Astrocyte of the hippocampus (primary cell): ENCODE data around the gene WARS2.
A peak's percentile ranks its signal among the peaks of the same experiment; 100 is the strongest.

Experiments used
- DNase-seq: peaks from one replicate; pipeline ENCODE4 v3.0.0; 2011; ENCODE audit warnings: low read depth, low spot score

WARS2 gene

GRCh38 chr1:119083980-119084379 is 56.5 kb downstream of the WARS2 start:
- no peak for DNase-seq

- no peak for DNase-seq
These were observed 57.0 kb downstream of the WARS2 start for GRCh38 chr1:119083479-119083878.

DNA sequence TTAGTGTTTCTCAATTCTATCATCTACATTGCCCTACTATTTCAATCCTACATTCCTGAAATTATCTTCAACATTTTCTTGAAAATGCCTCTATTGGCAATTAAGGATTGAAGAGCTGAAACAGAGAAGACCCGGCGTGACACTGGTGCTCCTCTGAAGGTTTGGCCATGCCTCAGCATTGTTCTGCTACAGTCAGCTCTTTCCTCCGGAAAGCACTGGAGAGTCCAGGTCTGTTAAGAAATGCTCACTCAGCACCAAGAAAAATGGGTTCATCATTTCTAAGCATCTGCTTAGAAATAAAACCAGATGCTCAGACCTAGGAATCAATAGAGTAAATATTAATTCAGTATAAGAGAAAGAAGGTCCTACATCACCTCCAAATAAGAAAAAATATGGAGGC is 58.8 kb downstream of the WARS2 start:
- DNase-seq: peak; percentile 31

- peak; percentile 75 for DNase-seq
These were observed 59.2 kb downstream of the WARS2 start for GRCh38 chr1:119081267-119081666.

GRCh38 chr1:119080586-119080985 is 59.9 kb downstream of the WARS2 start:
- peak; percentile 99 for DNase-seq

DNA sequence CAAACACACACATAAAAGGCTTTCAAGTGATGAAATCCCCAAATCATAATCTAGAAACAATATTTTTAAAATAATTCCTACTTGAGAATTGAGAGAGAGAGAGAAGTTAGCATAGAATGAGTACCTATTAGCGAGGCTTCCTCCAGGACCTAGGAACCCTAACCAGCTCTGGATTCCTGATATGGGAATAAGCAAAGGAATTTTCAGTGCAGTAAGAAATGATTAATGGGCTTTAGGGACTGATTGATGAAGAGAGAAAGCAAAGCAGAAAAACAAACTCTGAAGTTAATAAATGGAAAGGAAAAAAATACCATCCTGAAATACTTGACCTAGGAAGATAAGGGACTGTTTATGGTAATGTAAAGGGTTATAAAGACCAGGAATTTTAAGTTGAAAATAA is 60.6 kb downstream of the WARS2 start:
- DNase-seq: peak; percentile 35

DNA sequence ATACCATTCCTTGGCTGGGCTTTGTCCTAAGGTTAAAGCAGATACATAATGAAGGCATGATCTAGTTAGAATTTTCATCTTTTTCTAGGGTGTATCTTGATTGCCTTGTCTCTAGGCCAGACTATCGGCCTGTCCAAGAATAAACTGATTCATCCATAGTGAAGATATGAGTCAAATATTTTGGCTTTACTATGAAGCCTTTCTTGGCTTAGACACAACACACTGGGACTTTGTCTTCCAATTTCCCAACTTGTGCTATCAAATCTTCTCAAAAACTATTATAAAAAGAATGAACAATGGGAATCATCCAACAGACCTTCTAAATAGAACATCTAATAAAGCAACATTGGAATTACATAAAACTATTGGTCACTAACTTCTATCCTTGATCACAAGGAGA is 64.8 kb downstream of the WARS2 start:
- DNase-seq: peak; percentile 42

GRCh38 chr1:119071321-119071720 is 69.1 kb downstream of the WARS2 start:
- DNase-seq: no peak

GRCh38 chr1:119069682-119070081 is 70.8 kb downstream of the WARS2 start:
- DNase-seq: no peak

DNA sequence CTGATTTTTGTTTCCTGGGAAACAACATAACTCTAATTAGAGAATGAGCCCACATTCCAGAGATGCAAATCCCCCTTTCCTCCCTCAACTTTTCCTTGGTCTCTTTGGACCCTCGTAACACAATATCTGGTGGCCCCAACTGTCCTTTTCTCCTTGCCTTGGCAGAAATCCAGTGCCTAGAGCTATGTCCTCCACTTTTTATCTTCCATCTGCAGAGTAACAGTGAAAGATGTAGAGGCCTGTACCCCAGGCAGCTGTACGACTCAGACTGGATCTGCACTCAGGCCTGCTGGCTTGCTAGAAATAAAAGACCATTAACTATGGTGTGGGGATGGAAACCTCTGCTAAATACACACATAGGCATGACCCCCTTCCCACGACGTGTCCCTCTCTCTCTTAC is 72.0 kb downstream of the WARS2 start:
- no peak for DNase-seq

DNA sequence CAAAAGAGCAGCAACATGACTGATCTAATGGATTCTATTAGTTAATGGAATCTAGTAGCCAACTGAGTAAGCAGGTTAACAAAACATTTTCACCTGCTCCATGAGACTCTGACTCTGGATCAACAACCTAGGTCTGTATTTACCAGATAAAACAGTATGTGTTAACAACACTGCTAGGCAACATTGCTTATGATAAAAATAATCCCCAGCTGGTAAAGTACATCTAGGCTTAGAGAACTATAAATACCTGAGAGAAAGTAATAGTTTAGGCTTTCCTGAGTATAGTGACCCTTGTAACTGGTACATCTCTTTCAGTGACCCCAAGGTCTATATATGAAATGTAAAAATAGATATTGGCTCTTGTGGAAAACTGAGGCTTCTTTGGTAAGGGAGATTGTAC is 78.8 kb downstream of the WARS2 start:
- DNase-seq: no peak

DNA sequence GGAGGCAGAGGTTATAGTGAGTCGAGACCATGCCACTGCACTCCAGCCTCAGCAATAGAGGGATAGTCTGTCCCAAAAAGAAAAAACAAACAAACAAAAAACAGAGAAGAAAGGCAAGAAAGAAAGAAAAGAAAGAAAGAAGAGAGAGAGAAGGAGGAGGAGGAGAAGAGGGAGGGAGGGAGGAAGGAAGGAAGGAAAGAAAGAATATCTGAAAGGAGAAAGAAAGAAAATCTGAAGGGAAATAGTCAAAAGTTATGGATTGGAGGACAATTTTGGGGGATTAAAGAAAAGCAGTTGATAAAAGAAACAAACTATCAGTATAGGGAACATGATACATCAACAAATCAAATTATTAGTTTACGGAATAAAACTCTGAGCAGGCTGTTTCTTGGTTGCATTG is 84.9 kb downstream of the WARS2 start:
- DNase-seq: no peak

DNA sequence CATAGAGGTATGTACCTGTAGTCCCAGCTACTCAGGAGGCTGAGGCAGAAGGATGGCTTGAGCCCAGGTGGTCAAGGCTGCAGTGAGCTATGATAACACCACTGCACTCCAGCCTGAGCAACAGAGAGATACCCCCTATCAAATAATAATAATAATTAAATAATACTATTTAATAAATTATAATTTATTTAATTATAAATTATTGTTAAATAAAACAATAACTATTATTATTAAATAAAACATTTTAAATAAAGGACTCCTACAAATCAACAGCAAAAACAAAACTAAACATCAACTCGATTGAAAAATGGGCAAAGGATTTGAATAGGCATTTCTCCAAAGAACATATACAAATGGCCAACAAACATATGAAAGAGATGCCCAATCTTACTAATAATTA is 86.5 kb downstream of the WARS2 start:
- DNase-seq: no peak

DNA sequence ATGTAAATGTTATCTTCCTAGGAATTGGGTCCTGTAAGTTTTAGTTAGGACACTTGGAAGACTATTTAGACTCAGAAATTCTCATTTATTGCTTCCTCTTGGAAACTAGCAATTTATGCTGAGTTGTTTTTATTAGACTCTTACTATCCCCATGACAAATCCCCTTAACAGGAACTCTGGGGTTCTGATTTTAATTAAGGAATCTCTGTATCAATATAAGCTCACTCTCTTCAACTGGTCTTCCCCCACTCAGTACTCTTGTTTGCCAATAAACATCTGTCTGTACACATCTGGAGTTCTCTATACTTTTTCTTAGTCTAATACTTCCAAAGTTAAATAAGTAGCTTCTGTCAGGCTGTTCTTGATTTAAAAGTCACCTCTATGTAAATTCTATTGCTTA is 88.2 kb downstream of the WARS2 start:
- DNase-seq: no peak

- no peak for DNase-seq
These were observed 91.6 kb downstream of the WARS2 start for GRCh38 chr1:119048624-119049404.

DNA sequence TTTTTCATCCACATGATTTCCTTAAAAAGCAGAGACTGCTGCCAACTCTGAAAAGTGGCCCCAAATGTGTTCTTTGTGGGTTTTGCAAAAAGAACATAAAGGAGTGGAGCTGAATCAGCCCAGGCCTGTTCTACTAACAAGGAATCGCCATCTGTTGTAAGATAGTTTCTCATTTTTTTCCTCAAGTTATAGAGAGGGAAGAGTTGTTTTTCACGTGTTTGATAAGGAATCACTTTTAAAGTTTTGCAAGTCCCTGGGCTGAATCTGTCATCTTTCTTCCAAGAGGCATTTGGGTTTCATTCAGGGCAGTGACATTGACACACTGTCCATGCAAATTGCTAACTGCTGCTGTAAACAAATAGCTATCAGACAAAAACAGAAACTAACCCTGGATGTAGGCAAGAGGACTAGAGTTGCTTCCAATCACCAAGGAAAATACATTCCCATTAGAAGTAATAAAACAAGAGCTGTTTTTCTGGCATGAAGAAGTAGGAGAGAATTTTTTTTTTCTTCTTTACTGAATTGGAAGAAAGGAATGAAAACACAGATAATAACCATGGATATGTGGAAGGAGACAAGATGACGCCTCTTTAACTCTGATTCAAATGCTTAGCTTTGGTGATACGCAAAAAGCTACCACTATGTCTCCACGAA is 93.5 kb downstream of the WARS2 start:
- peak; percentile 60 for DNase-seq

- DNase-seq: no peak
These were observed 94.0 kb downstream of the WARS2 start for GRCh38 chr1:119046429-119046784.

DNA sequence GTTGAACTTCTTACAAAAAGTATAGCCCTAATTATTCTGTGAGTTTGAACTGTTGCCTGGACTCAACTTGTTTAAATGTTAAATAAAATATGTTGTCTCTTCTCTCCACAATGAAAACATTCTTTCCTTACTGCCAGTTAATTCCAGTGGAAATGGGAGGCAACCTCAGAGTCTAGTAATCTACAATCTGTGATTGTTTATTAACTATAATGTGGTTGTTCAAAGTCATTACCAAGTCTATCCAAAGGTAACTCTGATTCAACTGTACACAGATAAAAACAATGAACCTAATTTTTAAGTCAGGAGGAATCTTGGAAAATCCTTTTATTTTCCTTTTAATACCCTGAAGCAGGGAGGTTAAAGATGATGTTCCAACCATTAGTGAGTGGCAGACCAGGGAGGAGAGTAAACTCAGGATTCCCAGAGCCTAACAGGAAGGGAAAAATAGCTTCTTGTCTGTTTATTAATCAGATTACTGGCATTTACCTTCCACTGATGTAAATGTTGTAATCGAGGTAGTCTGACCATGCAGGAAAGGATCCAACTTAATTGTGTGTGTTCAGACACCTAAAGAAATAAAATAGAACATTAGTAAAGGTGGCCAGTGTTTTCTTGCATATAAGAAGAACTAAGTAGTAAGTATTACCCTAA is 95.2 kb downstream of the WARS2 start:
- no peak for DNase-seq

DNA sequence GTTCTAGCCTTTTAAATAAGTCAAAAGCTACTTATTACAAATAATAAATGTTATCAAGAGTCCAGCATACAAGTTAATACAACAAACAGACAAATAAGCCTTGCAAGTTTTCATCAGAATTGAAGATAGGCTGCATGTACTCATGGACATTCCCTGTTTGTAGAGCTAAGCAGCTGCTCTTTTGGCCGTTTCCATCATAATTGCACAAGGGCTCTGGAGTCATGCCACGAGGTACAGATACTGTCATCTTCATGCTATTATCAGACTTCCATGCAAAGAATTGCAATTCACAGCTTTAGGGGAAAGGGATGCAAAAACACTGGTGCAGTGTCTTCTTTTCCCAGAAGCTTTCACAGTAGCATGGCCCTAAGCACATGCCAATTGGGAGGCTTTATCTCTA is 99.5 kb downstream of the WARS2 start:
- DNase-seq: no peak

- DNase-seq: no peak
These were observed 100.0 kb downstream of the WARS2 start for GRCh38 chr1:119040489-119040888.

DNA sequence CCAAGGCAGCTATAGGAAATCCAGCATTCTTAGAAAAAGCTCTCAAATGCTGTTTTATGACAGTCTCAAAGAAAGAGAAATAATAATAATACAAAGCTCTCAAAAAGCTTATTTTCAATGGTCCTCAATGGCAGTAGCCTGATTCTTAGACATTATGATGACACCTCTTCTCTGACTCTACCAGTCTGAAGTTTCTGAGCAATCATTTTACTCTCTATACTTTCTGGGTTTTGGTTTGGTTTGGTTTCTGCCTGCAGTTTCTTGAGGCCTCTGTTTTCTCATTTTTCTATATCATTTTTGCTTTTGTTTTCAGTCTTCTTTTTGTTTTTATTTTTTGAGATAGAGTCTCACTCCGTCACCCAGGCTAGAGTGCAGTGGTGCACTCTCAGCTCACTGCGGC is 102.1 kb downstream of the WARS2 start:
- DNase-seq: no peak

- DNase-seq: no peak
These were observed 106.1 kb downstream of the WARS2 start for GRCh38 chr1:119034359-119034758.

GRCh38 chr1:119032986-119033385 is 107.5 kb downstream of the WARS2 start:
- no peak for DNase-seq
